ENCODE data around the gene SNAPC4. TPM values are rescaled to one million over a fixed set of nuclear protein-coding genes. Genes with fewer than 3 reads are reported as not detected.

SNAPC4 gene
- total and polyA plus RNA-seq, 4 donors, result 5.7 to 17.9 (median 10.5) TPM

DNA sequence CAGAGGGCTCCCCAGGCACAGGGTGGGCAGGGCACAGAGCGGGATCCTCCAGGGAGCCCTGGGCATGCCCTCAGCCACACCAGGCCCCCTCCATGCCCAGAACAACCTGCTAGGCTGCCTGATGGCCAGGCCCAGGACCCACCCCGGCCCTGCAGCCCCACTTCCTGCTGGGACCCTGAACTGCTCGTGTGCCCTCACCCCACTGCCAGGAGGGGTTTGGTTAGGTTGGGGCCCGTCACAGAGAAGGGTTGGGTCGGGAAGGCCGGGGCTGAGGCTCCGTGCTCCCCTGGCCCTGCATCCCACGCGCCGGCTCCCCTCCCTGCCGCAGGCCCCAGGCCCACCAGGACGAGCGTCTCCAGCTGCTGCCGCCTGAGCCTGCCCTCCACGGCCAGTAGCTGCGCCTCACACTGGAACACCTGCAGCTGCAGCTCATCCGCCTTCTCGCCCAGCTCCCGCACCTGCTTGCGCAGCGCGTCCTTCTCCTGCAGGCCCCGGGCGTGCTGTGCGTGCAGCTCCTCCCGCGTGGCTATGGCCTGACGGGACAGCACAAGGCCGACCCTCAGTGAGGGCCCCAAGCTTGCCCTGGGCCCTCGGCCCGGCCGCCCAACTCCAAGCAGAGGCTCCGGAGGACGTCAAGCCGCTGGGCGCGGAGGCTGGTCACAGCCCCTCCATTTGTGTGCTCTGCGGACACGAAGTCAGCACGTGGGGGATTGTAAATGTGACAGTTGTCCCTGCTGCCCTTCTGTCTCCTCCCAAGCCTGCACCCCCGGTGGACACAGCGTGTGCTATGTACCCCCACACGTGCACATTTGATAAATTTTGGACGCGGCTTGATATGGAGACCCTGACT, 32.4 kb downstream of the SNAPC4 start:
- DNase-seq (ENCODE audit: low read depth in 4 of 6, low spot score in 6 of 6), result no peak
- H3K36me3 ChIP-seq (ENCODE audit: control insufficient read depth, insufficient read depth, low read length), result peaks cover 41% of the 10 kb centered on the region
- WGBS (ENCODE audit: insufficient coverage), result 84% methylated on average over 45 of the region's 45 CpGs

DNA sequence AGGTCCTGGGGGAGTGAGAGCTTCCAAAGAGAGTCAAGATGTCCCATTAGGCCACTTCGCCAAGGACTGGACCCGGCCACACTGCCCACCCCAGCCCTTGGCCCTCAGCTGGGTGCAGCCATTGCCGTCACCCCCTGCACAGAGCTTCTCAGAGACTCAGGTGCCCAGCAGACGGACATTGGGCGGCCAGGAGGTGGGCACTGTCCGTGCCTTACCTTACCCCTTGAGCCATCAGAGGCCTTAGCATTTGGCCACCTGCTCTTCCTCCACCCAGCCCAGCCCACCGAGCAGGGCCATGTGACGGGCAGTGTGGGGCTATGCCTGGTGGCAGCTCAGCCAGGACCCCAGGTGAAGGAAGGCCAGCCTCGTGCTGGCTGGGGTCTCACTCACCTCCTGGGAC, 33.1 kb downstream of the SNAPC4 start:
- peaks cover 46% of the 10 kb centered on the region for H3K36me3 ChIP-seq (ENCODE audit: control insufficient read depth, insufficient read depth, low read length)
- peaks cover 2% of the 10 kb centered on the region for H3K27me3 ChIP-seq (ENCODE audit: control insufficient read depth, insufficient read depth, low read length)
- DNase-seq (ENCODE audit: low read depth in 4 of 6, low spot score in 6 of 6), result no peak
- peaks cover 35% of the 10 kb centered on the region for H3K4me1 ChIP-seq (ENCODE audit: control insufficient read depth, insufficient read depth, low read length)
- H3K27ac ChIP-seq (ENCODE audit: low read depth, low read length), result no peak overlapping the region
- WGBS (ENCODE audit: insufficient coverage), result 93% methylated on average over 8 of the region's 9 CpGs
- no peak overlapping the region for H3K4me3 ChIP-seq (ENCODE audit: low read depth, low read length)
- H3K9me3 ChIP-seq (ENCODE audit: control insufficient read depth, insufficient read depth, low read length), result no peaks in the 10 kb centered on the region

More for the DNA sequence above, 32.4 kb downstream of the SNAPC4 start:
- Histone ChIP-seq H3K9me3 (ENCODE audit: control insufficient read depth, insufficient read depth, low read length) (no peaks in the 10 kb centered on the region), H3K27ac (ENCODE audit: low read depth, low read length) (no peak overlapping the region), H3K4me1 (ENCODE audit: control insufficient read depth, insufficient read depth, low read length) (peaks cover 34% of the 10 kb centered on the region), H3K4me3 (ENCODE audit: low read depth, low read length) (no peak overlapping the region), H3K27me3 (ENCODE audit: control insufficient read depth, insufficient read depth, low read length) (peaks cover 2% of the 10 kb centered on the region)

DNA sequence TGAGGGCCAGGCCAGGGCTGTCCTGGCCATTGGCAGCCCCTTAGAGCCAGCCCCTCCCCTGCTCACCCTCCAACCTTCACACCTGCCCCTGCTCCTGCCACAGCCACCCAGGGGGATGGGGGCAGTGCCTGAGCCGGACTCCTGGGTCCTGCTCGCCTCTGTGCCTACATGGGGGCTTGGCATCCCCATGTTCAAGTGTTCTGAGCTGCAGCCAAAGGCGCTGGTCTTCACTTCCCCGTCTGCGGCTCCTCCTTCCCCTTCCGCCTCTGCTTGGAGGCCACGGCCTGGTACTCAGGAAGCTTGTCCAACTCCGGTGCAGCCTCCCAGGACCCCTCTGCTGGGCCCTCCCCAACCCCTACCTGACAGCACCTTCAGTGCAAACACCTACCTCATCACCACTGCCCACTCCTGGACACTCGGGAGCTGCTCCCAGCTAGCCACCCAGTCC, 34.2 kb downstream of the SNAPC4 start:
- Histone ChIP-seq H3K27me3 (ENCODE audit: control insufficient read depth, insufficient read depth, low read length) (peaks cover 2% of the 10 kb centered on the region), H3K36me3 (ENCODE audit: control insufficient read depth, insufficient read depth, low read length) (peaks cover 48% of the 10 kb centered on the region), H3K27ac (ENCODE audit: low read depth, low read length) (no peak overlapping the region), H3K4me3 (ENCODE audit: low read depth, low read length) (no peak overlapping the region), H3K9me3 (ENCODE audit: control insufficient read depth, insufficient read depth, low read length) (no peaks in the 10 kb centered on the region), H3K4me1 (ENCODE audit: control insufficient read depth, insufficient read depth, low read length) (peaks cover 45% of the 10 kb centered on the region)
- no peak for DNase-seq (ENCODE audit: low read depth in 4 of 6, low spot score in 6 of 6)
- 76% methylated on average over 9 of the region's 9 CpGs for WGBS (ENCODE audit: insufficient coverage)

DNA sequence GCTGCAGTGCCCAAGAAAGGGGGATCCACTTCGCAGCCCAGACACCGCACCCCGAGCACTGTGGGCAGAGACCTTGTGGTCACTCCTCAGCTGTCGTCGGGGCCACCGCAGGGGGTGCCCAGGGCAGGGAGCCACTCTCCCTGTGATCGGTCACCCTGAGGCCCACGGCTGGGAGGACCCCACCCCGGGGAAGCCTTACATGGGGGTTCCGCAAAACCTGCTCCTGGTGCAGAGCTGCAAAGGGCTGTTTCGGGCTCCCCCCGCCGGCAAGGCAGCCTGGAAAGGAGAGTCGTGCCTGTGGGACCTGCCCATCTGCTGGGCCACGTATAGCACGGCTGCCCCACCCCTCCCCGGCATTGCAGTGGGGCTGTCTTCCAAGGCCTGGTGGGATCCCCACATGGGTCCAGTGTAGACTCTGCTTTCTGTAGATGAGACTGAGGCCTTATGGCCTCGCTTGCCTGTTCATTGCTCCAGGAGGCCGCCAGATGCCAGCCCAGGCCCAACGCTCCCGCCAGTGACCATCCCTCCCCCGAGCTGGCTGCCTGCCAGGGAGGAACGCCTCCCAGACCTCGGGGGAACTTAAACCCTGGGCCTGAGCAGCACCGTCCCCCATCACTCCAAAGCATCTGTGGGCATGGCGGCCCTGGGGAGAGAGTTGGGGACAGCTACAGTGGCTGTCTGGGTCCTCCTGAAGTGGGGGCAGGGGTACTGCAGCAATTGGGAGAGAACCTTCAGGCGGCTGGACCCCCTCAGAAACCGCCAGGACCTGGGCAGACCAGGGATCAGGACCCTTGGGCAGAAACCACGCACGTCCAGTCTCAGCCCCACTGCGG, 34.8 kb downstream of the SNAPC4 start:
- 66% methylated on average over 30 of the region's 31 CpGs for WGBS (ENCODE audit: insufficient coverage)
- H3K27ac ChIP-seq (ENCODE audit: low read depth, low read length), result no peak overlapping the region
- peak in 1 of 6 donors; percentile 34 for DNase-seq (ENCODE audit: low read depth in 4 of 6, low spot score in 6 of 6)
- H3K4me3 ChIP-seq (ENCODE audit: low read depth, low read length), result no peak overlapping the region
- no peaks in the 10 kb centered on the region for H3K9me3 ChIP-seq (ENCODE audit: control insufficient read depth, insufficient read depth, low read length)
- H3K4me1 ChIP-seq (ENCODE audit: control insufficient read depth, insufficient read depth, low read length), result peaks cover 52% of the 10 kb centered on the region
- H3K36me3 ChIP-seq (ENCODE audit: control insufficient read depth, insufficient read depth, low read length), result peaks cover 48% of the 10 kb centered on the region
- peaks cover 2% of the 10 kb centered on the region for H3K27me3 ChIP-seq (ENCODE audit: control insufficient read depth, insufficient read depth, low read length)

DNA sequence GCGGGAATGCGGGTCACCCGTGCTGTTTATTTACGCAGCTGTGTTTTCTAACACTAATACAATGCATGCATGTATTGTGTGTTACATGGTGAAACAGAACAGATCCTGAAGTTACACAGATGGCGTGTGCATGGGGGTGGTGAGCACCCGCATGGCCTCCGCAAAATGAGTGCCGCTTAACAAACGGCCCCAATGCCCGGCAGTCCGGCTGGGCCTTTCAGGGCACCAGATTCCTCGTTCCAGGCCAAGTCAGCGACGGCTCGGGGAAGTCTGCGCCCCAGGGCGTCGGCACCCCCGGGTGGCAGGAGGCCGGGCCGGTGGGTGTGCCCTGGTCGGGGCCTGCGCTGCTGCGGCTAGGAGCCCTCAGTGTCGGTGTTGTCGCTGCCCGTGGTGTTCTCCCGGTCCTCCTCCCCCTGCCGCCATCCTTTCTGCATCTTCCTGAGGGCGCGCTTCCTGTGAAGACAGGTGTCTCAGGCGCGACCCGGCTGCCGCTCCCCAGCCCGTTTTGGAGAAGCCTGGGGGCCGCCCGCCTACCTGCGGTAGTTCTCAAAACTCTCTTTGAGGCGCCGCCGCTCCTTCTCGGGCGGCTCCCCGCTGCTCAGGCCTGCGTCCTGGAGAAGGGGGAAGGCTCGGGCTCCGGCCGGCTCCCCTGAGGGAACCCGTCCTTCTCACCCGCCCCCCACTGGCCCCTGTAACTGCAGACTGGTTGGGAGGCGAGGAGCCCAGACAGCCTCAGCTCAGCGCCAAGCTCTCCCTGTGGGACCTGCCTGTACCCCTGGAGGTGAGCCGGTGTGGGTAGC, 35.8 kb downstream of the SNAPC4 start:
- DNase-seq (ENCODE audit: low read depth in 4 of 6, low spot score in 6 of 6), result peak in 1 of 6 donors; percentile 11
- peaks cover 2% of the 10 kb centered on the region for H3K27me3 ChIP-seq (ENCODE audit: control insufficient read depth, insufficient read depth, low read length)
- WGBS (ENCODE audit: insufficient coverage), result 24% methylated on average over 48 of the region's 54 CpGs
- H3K4me3 ChIP-seq (ENCODE audit: low read depth, low read length), result no peak overlapping the region
- no peak overlapping the region for H3K27ac ChIP-seq (ENCODE audit: low read depth, low read length)
- H3K9me3 ChIP-seq (ENCODE audit: control insufficient read depth, insufficient read depth, low read length), result no peaks in the 10 kb centered on the region
- peaks cover 51% of the 10 kb centered on the region for H3K36me3 ChIP-seq (ENCODE audit: control insufficient read depth, insufficient read depth, low read length)
- peaks cover 53% of the 10 kb centered on the region for H3K4me1 ChIP-seq (ENCODE audit: control insufficient read depth, insufficient read depth, low read length)

DNA sequence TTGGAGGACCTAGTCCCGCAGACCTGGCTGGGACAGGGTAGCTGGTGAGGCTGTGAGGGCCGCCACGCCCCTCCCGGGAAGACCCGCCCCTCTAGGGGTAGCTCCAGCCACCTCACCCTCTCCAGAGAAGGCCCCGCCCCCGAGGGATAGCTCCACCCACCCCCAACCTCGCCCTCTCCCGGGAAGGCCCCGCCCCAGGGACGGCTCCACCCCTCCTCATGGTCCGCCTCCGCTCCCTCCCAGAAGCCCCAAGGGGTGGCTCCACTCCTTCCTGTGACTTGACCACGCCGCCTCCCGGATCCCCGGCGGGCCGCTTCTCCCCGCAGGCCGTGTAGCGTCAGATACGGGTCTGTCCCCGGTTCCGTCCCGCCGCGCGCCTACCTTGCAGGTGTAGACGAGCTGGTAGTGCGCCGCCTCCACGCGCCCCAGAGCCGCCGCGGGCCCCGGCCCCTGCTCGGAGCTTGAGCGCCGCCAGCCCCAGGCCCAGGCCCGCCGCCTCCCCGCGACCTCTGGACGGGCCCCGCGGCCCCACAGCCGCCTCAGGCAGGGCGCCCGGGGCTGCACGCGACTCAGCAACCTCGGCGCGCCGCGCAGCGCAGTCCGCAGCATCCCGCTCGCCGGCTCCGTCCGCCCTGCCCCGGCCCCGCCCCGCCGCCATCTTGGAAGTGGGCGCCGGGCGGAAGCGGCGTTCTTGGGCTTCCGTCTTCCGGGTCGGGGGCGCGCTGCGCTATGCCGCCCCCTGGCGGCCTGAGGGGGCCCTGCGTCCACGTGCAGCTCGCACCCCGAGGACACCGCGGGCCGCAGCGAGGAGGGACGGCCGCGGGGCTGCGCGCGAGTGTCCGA, 36.6 kb downstream of the SNAPC4 start, which contains the start of gene DNLZ:
Gene DNLZ (minus strand): TSS at position 639 of the 843 bp plus-strand sequence. CDS start 30 bp downstream, at position 609.
- H3K27me3 ChIP-seq (ENCODE audit: control insufficient read depth, insufficient read depth, low read length), result peaks cover 2% of the 10 kb centered on the region
- peak within 1 kb of the TSS; percentile 68 for H3K4me3 ChIP-seq (ENCODE audit: low read depth, low read length)
- peaks cover 53% of the 10 kb centered on the region for H3K4me1 ChIP-seq (ENCODE audit: control insufficient read depth, insufficient read depth, low read length)
- DNase-seq (ENCODE audit: low read depth in 4 of 6, low spot score in 6 of 6), result peak in 5 of 6 donors; percentile 68 to 96 (median 84)
- under 1% methylated on average over 94 of the region's 97 CpGs for WGBS (ENCODE audit: insufficient coverage)
- peak within 1 kb of the TSS; percentile 67 for H3K27ac ChIP-seq (ENCODE audit: low read depth, low read length)
- peaks cover 59% of the 10 kb centered on the region for H3K36me3 ChIP-seq (ENCODE audit: control insufficient read depth, insufficient read depth, low read length)
- H3K9me3 ChIP-seq (ENCODE audit: control insufficient read depth, insufficient read depth, low read length), result no peaks in the 10 kb centered on the region

DNA sequence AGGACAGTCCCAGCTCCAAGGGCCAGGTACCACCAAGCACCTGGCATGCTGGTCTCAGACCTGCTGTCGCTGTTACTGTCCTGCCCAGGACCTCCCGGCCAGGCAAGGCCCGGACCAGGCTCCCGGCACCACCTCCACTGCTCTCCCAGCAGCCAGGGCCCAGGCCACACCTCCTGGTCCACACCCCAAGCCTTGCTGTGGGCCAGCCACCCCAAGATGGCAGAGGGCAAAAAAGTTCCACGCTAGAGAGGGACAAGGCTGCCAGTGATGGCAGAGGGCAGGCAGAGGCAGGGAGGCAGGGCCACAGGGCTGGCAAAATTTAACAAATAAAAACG, 37.6 kb downstream of the SNAPC4 start:
- Histone ChIP-seq H3K27me3 (ENCODE audit: control insufficient read depth, insufficient read depth, low read length) (peaks cover 2% of the 10 kb centered on the region), H3K36me3 (ENCODE audit: control insufficient read depth, insufficient read depth, low read length) (peaks cover 66% of the 10 kb centered on the region), H3K9me3 (ENCODE audit: control insufficient read depth, insufficient read depth, low read length) (no peaks in the 10 kb centered on the region), H3K4me1 (ENCODE audit: control insufficient read depth, insufficient read depth, low read length) (peaks cover 53% of the 10 kb centered on the region), H3K4me3 (ENCODE audit: low read depth, low read length) (peak overlapping the region; percentile 68), H3K27ac (ENCODE audit: low read depth, low read length) (no peak overlapping the region)
- 98% methylated on average over 5 of the region's 6 CpGs for WGBS (ENCODE audit: insufficient coverage)
- no peak for DNase-seq (ENCODE audit: low read depth in 4 of 6, low spot score in 6 of 6)

DNA sequence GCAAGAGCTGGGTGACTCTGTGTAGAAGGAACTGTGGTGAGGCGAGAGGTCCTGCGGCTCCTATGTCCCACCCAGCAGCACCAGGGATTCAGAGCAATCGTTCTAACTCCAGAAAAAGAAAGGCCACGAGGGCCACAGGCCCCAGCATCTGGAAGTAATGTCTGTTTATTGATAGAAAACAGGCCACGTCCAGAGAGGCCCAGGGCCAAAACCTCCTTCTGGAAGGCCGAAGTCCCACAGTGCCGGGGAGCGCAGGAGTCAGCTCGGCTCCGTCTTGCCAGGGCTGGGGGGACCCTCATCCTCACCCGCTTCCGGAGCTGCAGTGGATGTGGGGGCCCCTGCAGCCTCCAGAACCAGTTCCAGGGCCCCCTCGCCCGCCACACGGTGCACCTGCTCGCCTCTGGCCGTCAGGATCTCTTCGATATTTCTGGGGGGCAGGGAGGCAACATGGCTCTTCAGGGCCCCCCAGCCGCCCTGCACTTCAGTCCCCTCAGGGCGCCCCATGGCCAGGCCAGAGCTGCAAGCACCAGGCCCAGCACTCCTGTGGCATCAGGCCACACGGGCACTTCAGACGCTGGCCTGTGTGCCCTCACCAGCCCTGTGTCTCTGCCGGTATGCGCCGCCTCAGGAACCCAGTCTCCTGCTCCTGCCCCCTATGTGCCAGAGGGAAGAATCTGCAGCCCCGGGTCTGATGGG, 38.1 kb downstream of the SNAPC4 start:
- WGBS (ENCODE audit: insufficient coverage), result 92% methylated on average over 24 of the region's 26 CpGs
- Histone ChIP-seq H3K36me3 (ENCODE audit: control insufficient read depth, insufficient read depth, low read length) (peaks cover 68% of the 10 kb centered on the region), H3K4me1 (ENCODE audit: control insufficient read depth, insufficient read depth, low read length) (peaks cover 53% of the 10 kb centered on the region), H3K27ac (ENCODE audit: low read depth, low read length) (no peak overlapping the region), H3K27me3 (ENCODE audit: control insufficient read depth, insufficient read depth, low read length) (peaks cover 2% of the 10 kb centered on the region), H3K4me3 (ENCODE audit: low read depth, low read length) (no peak overlapping the region), H3K9me3 (ENCODE audit: control insufficient read depth, insufficient read depth, low read length) (no peaks in the 10 kb centered on the region)
- DNase-seq (ENCODE audit: low read depth in 4 of 6, low spot score in 6 of 6), result no peak
